ENCODE results near the gene SH3RF2. TPM values are rescaled to one million over a fixed set of nuclear protein-coding genes. Genes with fewer than 3 reads are reported as not detected.

SH3RF2 gene
- total and polyA plus RNA-seq, 2 of the 13 experiments (the other 11 are each of a cell fraction or from before 2014, with no cell fraction given), result 2.6 to 3.7 TPM

DNA sequence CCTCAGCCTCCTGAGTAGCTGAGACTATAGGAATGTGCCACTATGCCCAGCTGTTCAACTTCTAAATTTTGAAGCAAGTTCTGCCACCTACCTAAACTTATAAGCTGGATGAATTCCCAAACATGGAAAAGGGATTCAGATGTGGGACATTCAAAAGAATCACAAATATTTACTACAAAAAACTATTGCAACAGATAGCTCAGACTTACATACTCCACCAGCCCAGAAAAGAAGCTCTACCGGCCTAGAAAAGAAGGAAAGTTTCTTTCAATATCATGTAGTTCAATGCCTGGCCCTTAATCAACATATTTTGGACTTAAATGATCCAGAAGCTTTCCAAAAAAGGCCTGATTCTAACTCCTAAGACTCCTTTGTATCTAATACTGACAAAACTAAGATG lies 23.8 kb downstream of the SH3RF2 start:
- H3K4me2 ChIP-seq (ENCODE audit: low read depth, low read length), result no peak overlapping the region
- peaks cover 16% of the 10 kb centered on the region for H3K4me1 ChIP-seq (ENCODE audit: insufficient read depth, low read length)
- H3K36me3 ChIP-seq (replicated peaks in 1 of 2; ENCODE audit: control insufficient read depth in 1 of 2, insufficient read depth in 2 of 2, low read length in 2 of 2), result no peaks in the 10 kb centered on the region
- in situ Hi-C loops (cut with HindIII; ENCODE audit: extremely low pct_ligation_motif_present, low pct_unique_long_range_greater_than_20kb) (no loop called here), intact Hi-C loops (cut with micrococcal nuclease; ENCODE audit: unreplicated experiment) (no loop called here)
- no peaks in the 10 kb centered on the region for H4K20me1 ChIP-seq (ENCODE audit: insufficient read depth, low read length)
- POLR2A ChIA-PET, result interaction anchor here (1.2 kb wide), 1 partner anchor 16 kb away, joined by 3 read pairs; no protein-coding TSS in a partner anchor
- WGBS (ENCODE audit: low lambda C conversion rate), result 94% methylated on average over 1 of the region's 1 CpG
- no peak for FAIRE-seq
- no peak for ATAC-seq
- H3K27me3 ChIP-seq (ENCODE audit: control insufficient read depth in 1 of 2, insufficient read depth in 2 of 2, low read length in 2 of 2), result no peaks in the 10 kb centered on the region
- CTCF ChIA-PET (ENCODE audit: low intra/inter-chr PET ratio, low total read pairs), result no interaction called here
- H3K9ac ChIP-seq (ENCODE audit: insufficient read depth, low read depth, low read length), result no peak overlapping the region
- H3K27ac ChIP-seq (ENCODE audit: extremely low read length, insufficient read depth, low read length), result no peak overlapping the region
- no peak overlapping the region for H3K4me3 ChIP-seq (replicated peaks in 1 of 3; ENCODE audit: insufficient read depth in 1 of 3, low read depth in 2 of 3, low read length in 3 of 3)
- H3K79me2 ChIP-seq (ENCODE audit: insufficient read depth, low read length), result no peaks in the 10 kb centered on the region
- DNase-seq (ENCODE audit: low spot score), result no peak
- TF ChIP-seq, protein P1, sequence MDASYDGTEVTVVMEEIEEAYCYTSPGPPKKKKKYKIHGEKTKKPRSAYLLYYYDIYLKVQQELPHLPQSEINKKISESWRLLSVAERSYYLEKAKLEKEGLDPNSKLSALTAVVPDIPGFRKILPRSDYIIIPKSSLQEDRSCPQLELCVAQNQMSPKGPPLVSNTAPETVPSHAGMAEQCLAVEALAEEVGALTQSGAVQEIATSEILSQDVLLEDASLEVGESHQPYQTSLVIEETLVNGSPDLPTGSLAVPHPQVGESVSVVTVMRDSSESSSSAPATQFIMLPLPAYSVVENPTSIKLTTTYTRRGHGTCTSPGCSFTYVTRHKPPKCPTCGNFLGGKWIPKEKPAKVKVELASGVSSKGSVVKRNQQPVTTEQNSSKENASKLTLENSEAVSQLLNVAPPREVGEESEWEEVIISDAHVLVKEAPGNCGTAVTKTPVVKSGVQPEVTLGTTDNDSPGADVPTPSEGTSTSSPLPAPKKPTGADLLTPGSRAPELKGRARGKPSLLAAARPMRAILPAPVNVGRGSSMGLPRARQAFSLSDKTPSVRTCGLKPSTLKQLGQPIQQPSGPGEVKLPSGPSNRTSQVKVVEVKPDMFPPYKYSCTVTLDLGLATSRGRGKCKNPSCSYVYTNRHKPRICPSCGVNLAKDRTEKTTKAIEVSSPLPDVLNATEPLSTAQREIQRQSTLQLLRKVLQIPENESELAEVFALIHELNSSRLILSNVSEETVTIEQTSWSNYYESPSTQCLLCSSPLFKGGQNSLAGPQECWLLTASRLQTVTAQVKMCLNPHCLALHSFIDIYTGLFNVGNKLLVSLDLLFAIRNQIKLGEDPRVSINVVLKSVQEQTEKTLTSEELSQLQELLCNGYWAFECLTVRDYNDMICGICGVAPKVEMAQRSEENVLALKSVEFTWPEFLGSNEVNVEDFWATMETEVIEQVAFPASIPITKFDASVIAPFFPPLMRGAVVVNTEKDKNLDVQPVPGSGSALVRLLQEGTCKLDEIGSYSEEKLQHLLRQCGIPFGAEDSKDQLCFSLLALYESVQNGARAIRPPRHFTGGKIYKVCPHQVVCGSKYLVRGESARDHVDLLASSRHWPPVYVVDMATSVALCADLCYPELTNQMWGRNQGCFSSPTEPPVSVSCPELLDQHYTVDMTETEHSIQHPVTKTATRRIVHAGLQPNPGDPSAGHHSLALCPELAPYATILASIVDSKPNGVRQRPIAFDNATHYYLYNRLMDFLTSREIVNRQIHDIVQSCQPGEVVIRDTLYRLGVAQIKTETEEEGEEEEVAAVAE (CRISPR knock-in tag; IDR thresholded peaks at IDR 0.05; ENCODE audit: borderline replicate concordance), result no peak
- no peak for TF ChIP-seq SP1 (IDR thresholded peaks at IDR 0.05)
- no peak for TF ChIP-seq SP1 (CRISPR knock-in tag; IDR thresholded peaks at IDR 0.05)
- TF ChIP-seq, protein P2, sequence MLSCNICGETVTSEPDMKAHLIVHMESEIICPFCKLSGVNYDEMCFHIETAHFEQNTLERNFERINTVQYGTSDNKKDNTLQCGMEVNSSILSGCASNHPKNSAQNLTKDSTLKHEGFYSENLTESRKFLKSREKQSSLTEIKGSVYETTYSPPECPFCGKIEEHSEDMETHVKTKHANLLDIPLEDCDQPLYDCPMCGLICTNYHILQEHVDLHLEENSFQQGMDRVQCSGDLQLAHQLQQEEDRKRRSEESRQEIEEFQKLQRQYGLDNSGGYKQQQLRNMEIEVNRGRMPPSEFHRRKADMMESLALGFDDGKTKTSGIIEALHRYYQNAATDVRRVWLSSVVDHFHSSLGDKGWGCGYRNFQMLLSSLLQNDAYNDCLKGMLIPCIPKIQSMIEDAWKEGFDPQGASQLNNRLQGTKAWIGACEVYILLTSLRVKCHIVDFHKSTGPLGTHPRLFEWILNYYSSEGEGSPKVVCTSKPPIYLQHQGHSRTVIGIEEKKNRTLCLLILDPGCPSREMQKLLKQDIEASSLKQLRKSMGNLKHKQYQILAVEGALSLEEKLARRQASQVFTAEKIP (CRISPR knock-in tag; IDR thresholded peaks at IDR 0.05; ENCODE audit: borderline replicate concordance), result no peak
- TF ChIP-seq ZFP36L1 (CRISPR knock-in tag; IDR thresholded peaks at IDR 0.05), result no peak
- no peak for TF ChIP-seq BRCA1 (CRISPR knock-in tag; IDR thresholded peaks at IDR 0.05)
- TF ChIP-seq, protein P3, sequence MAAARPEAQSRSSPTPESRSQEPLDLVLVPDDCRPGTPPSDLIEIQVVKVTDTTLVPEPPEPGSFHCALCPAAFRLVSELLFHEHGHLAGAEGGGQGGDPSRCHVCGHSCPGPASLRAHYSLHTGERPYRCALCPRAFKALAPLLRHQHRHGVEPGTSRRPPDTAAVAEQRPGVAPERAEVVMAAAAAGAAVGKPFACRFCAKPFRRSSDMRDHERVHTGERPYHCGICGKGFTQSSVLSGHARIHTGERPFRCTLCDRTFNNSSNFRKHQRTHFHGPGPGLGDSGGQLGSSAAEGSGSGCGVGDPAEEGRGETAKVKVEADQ (CRISPR knock-in tag; IDR thresholded peaks at IDR 0.05; ENCODE audit: borderline replicate concordance), result no peak
- TF ChIP-seq MIER3 (CRISPR knock-in tag; IDR thresholded peaks at IDR 0.05; ENCODE audit: borderline replicate concordance), result no peak
- no peak for TF ChIP-seq HNRNPH1 (optimal IDR thresholded peaks at IDR 0.05; ENCODE audit: low read depth, low read length)
- TF ChIP-seq DMAP1 (CRISPR knock-in tag; IDR thresholded peaks at IDR 0.05), result no peak
- BruUV-seq (replicated peaks), result no TSS peak
- no peak overlapping the region for H2AFZ ChIP-seq (ENCODE audit: low read length)
- no peaks in the 10 kb centered on the region for H3K9me3 ChIP-seq (ENCODE audit: low read length)
